Lung microvascular endothelial cell (primary cell): ENCODE measurements around the gene PTCHD1. TPM values are rescaled to one million over a fixed set of nuclear protein-coding genes. Genes with fewer than 3 reads are reported as not detected.
A peak's percentile ranks its signal among the peaks of the same experiment; 100 is the strongest.

Experiments
- DNase-seq, 2 donors: peaks; one replicate each; pipeline versions ENCODE4 v3.0.0 to v3.0.0-alpha.2; 2010; ENCODE audit warnings: low read depth in 2 of 2
- total RNA-seq: library from RNA; depleted of rRNA; stranded (reverse); fragments of >200 nt; gene quantifications from 2 replicates; pipeline ENCODE4 v1.2.1, GENCODE V29; 2014

PTCHD1 gene
- total RNA-seq, 1 donor from 2014 or later = not detected

GRCh38 chrX:23344904-23345271 lies 10.2 kb downstream of the PTCHD1 start:
- DNase-seq = no peak

DNA sequence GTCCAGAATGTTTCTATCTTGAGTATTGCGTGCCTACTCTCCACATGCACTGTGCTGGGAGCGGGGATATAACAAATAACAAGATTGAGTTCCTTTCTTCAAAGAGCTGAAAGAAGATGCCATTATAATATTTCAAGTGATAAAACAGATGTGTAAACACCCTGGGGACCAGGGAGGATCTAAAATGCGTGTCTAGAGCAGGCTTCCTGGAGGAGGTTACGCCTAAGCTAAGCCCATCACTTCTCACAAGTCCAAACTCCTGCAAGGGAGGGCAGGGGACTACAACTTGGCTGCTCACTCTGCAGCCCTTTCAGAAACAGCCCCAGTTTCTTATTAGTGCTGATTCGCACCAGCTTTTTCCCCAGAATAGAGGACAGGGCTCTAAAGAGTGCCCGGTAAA lies 21.5 kb downstream of the PTCHD1 start:
- DNase-seq = no peak

DNA sequence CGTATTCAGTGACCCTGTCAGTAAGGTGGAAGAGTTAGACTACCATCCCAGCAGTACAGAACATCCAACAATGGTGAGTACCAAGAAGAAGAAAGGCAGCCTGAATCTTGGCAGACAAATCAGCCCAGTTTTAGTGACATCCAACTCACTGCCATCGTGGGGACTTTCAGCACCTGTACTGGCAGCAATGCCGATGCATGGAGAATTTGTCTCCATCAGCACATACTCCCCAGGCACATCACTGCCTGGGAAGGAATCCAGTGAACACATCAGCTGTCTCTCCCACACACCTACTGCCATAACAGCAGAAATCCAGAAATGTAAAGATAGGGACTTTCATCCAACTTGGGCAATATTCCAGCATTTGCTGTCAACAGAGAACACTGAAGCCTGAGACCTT lies 29.8 kb downstream of the PTCHD1 start:
- DNase-seq = no peak

GRCh38 chrX:23365541-23365940 lies 30.9 kb downstream of the PTCHD1 start:
- no peak for DNase-seq

- DNase-seq = no peak
These were observed 32.3 kb downstream of the PTCHD1 start for GRCh38 chrX:23366914-23367313.

GRCh38 chrX:23369027-23369426 lies 34.4 kb downstream of the PTCHD1 start:
- DNase-seq = no peak

DNA sequence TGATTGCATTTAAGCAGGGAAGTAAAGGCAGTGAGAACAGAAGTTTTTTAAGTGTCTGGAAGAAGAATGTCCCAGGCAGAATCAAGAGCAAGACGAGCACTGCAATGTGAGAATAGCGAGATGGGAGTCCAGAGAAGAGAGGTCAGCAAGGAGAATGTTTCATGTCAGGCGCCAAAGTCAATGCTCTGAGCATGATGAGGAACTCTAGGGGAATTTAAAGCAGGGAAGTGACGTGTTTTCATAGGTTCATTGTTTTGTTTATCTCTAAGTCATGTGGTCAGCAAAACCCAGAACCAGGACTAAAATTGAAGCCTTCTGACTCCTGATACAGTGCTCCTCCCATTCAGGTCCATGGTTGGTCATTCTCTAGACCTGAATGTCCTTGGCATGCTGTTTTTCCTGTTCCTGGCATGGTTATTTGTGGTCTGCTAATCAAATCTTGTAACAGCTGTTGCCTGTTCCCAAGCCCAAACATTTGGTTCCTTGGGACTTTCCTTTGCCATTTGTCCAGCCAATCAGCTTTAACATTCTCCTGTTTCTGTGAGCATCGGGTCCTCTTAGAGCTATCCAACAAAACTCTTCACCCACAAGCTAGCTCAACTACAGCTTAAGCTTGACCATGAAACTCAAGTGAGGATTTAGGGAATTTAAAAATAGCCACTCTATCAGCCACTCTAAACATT lies 37.7 kb downstream of the PTCHD1 start:
- DNase-seq = peak in 1 of 2 donors; percentile 12

- DNase-seq = peak in 1 of 2 donors; percentile 75
These were observed 38.6 kb downstream of the PTCHD1 start for GRCh38 chrX:23373129-23373804.

GRCh38 chrX:23374291-23374690 lies 39.6 kb downstream of the PTCHD1 start:
- no peak for DNase-seq

GRCh38 chrX:23376581-23376980 lies 41.9 kb downstream of the PTCHD1 start:
- no peak for DNase-seq

GRCh38 chrX:23380581-23380980 lies 45.9 kb downstream of the PTCHD1 start:
- DNase-seq = no peak

- no peak for DNase-seq
These were observed 46.7 kb downstream of the PTCHD1 start for GRCh38 chrX:23381099-23382087.

GRCh38 chrX:23382572-23382971 lies 47.9 kb downstream of the PTCHD1 start:
- no peak for DNase-seq

DNA sequence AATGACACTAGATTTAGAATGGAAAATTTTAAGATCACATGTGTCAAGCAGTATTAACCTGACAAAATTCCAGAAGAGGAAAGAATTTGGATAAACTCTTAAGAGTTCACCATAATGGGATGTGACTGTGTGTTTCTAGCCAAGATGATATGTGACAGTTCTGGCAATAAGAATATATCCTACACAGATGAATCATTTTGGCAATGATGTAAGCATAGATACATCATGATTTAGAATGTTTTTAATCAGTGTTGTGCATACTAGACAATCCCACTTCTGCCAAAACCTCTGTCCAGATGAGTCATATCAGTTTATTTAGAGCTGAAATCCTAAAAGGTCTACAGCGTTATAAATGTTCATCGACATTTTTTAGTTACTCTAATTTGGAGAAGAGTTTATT lies 48.8 kb downstream of the PTCHD1 start:
- DNase-seq = peak in 1 of 2 donors; percentile 7

GRCh38 chrX:23385242-23385641 lies 50.6 kb downstream of the PTCHD1 start:
- no peak for DNase-seq

GRCh38 chrX:23386260-23386659 lies 51.6 kb downstream of the PTCHD1 start:
- no peak for DNase-seq

- no peak for DNase-seq
These were observed 52.1 kb downstream of the PTCHD1 start for GRCh38 chrX:23386726-23387125.

- DNase-seq = no peak
These were observed 53.0 kb downstream of the PTCHD1 start for GRCh38 chrX:23387550-23388184.

DNA sequence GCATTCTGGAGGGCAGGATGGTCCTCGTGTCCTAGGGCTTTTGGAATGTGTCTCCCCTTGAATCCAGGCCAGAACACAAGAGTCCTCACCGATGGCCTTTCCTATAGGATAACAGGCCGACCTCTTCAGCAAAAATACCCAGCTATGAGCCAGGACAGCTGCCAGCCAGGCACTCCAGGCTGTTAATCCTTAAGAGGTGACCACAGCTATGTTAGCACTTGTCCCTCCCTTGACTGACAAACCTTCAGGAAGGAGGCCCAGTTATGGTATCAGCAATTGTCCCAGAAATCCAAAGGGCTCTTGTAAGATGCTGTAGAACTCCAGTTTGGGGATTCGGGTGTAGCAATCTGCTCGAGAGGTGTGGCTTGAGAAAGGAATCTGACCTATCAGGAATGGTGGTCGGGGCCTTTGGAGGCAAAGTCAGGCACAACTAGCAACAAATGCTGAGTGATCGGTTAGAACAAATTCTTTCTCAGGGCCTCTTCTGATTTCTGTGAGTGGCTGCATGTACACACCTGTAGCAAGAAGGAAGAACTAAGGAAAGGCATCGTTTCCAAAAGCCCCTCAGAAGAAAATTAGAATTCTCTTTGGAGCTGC lies 54.6 kb downstream of the PTCHD1 start:
- DNase-seq = no peak

DNA sequence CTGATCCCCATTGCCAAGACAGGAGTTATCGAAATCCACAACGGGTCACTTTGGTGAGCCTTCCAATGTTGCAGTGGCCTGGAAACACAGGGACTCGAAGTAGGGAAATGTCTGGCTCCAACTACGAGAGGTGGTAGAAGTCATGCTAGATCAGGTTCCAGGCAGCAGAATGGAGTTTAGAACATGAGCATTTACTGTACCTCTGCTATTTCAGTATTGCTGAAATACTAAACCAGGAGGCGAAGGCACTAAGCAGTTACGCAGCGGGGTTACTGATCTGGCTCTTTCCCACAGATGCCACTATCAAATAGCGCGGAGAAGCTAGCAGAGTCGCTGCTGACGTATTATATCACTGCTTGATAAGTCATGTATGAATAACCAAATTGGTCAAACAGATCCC lies 56.3 kb downstream of the PTCHD1 start:
- no peak for DNase-seq

- no peak for DNase-seq
These were observed 57.5 kb downstream of the PTCHD1 start for GRCh38 chrX:23392195-23392594.
